ENCODE data around the gene UMODL1.

Gene UMODL1

GRCh38 chr21:42039470-42039901 lies 31.6 kb upstream of the UMODL1 start:
- DNase-seq (ENCODE audit: low read depth), result peak; percentile 71
- H3K4me3 ChIP-seq (ENCODE audit: low read depth, low read length), result no peak overlapping the region
- no peak for TF ChIP-seq CTCF (conservative IDR thresholded peaks at IDR 0.05; ENCODE audit: low read depth, low read length)

GRCh38 chr21:42039911-42040351 lies 31.2 kb upstream of the UMODL1 start:
- H3K4me3 ChIP-seq (ENCODE audit: low read depth, low read length), result no peak overlapping the region
- TF ChIP-seq CTCF (conservative IDR thresholded peaks at IDR 0.05; ENCODE audit: low read depth, low read length), result no peak
- DNase-seq (ENCODE audit: low read depth), result peak; percentile 71

- H3K4me3 ChIP-seq (ENCODE audit: low read depth, low read length), result no peak overlapping the region
- no peak for TF ChIP-seq CTCF (conservative IDR thresholded peaks at IDR 0.05; ENCODE audit: low read depth, low read length)
- DNase-seq (ENCODE audit: low read depth), result peak; percentile 99
Measured at GRCh38 chr21:42040411-42041180, 30.5 kb upstream of the UMODL1 start.

GRCh38 chr21:42041246-42041645 lies 29.9 kb upstream of the UMODL1 start:
- DNase-seq (ENCODE audit: low read depth), result no peak
- no peak for TF ChIP-seq CTCF (conservative IDR thresholded peaks at IDR 0.05; ENCODE audit: low read depth, low read length)
- H3K4me3 ChIP-seq (ENCODE audit: low read depth, low read length), result no peak overlapping the region

GRCh38 chr21:42041711-42042110 lies 29.4 kb upstream of the UMODL1 start:
- no peak for TF ChIP-seq CTCF (conservative IDR thresholded peaks at IDR 0.05; ENCODE audit: low read depth, low read length)
- no peak overlapping the region for H3K4me3 ChIP-seq (ENCODE audit: low read depth, low read length)
- DNase-seq (ENCODE audit: low read depth), result no peak

- no peak for DNase-seq (ENCODE audit: low read depth)
- H3K4me3 ChIP-seq (ENCODE audit: low read depth, low read length), result no peak overlapping the region
- TF ChIP-seq CTCF (conservative IDR thresholded peaks at IDR 0.05; ENCODE audit: low read depth, low read length), result no peak
Measured at GRCh38 chr21:42042651-42043050, 28.5 kb upstream of the UMODL1 start.
